Central memory CD8-positive, alpha-beta T cell (primary cell): ENCODE data around the gene EDDM3A.

Experiments used
- ATAC-seq: fragments of 150-1000 bp; cut with Tn5 transposase; replicated peaks from 2 replicates; pipeline ENCODE4 v1.10.0; 2022; ENCODE audit warnings: mild to moderate bottlenecking, moderate FRiP score, moderate number of reproducible peaks; ENCODE audit not compliant: poor library complexity, severe bottlenecking; ENCODE audit errors: extremely low read depth
- DNase-seq, 2 donors: peaks; one replicate each; pipeline ENCODE4 v3.0.0; 2021; ENCODE audit warnings: low spot score in 2 of 2
- H3K27ac Mint-ChIP-seq: one replicate; pipeline ENCODE4 v1.8.0; 2022; ENCODE audit warnings: low read depth, mild to moderate bottlenecking, moderate library complexity, mixed read lengths
- H3K27me3 Mint-ChIP-seq: one replicate; pipeline ENCODE4 v1.8.0; 2022; ENCODE audit warnings: mixed read lengths
- H3K36me3 Mint-ChIP-seq: one replicate; pipeline ENCODE4 v1.8.0; 2022; ENCODE audit warnings: mild to moderate bottlenecking, moderate library complexity, mixed read lengths; ENCODE audit not compliant: insufficient read depth
- H3K4me1 Mint-ChIP-seq: one replicate; pipeline ENCODE4 v1.8.0; 2022; ENCODE audit warnings: mixed read lengths
- H3K4me3 Mint-ChIP-seq: one replicate; pipeline ENCODE4 v1.8.0; 2022; ENCODE audit warnings: mild to moderate bottlenecking, moderate library complexity, mixed read lengths
- H3K9me3 Mint-ChIP-seq: one replicate; pipeline ENCODE4 v1.8.0; 2022; ENCODE audit warnings: mixed read lengths

Gene EDDM3A

DNA sequence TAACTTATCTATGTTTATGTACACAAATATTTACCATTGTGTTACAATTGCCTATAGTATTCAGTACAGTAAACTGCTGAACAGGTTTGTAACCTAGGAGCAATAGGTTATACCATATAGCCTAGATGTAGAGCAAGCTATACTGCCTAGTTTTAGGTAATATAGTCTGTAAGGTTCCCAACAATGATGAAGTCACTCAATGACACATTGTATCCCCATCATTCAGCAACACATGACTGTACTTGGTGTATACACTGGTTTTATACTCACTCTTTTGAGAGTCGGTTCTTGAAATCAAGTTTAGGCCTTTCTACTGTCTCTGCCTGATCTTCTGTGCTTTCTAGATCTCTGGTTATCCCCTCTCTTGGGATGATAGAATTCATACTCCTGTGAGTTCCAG is 51.5 kb downstream of the EDDM3A start:
- H3K4me1 Mint-ChIP-seq = peaks cover 6% of the 10 kb centered on the region
- no peak overlapping the region for H3K4me3 Mint-ChIP-seq
- H3K9me3 Mint-ChIP-seq = no peaks in the 10 kb centered on the region
- ATAC-seq (no peak), DNase-seq (no peak)
- no peak overlapping the region for H3K27ac Mint-ChIP-seq
- H3K36me3 Mint-ChIP-seq = no peaks in the 10 kb centered on the region
- H3K27me3 Mint-ChIP-seq = peaks cover 26% of the 10 kb centered on the region
